Endothelial cell of umbilical vein (primary cell): ENCODE measurements around the gene PI4KB. TPM values are rescaled to one million over a fixed set of nuclear protein-coding genes. Genes with fewer than 3 reads are reported as not detected.

Source experiments
- BruUV-seq: library from RNA; stranded (reverse); fragments of 400-500 nt; replicated peaks from 2 replicates; lab custom pipeline; 2021; lab: Mats Ljungman, UMichigan
- CTCF ChIA-PET: fragments of 300-600, 350-600 bp; sonication (Branson Sonifier 250); formaldehyde crosslinking; loops from one replicate; lab custom pipeline; 2021; ENCODE audit warnings: antibody characterized with exemption, inconsistent platforms; lab: Charles Lee
- POLR2A ChIA-PET: fragments of 300-600, 350-600 bp; sonication (Branson Sonifier 250); formaldehyde crosslinking; loops from one replicate; lab custom pipeline; 2021; ENCODE audit warnings: antibody characterized with exemption, inconsistent platforms; lab: Charles Lee
- DNase-seq: peaks from one replicate; pipeline ENCODE4 v3.0.0-alpha.2; 2011; ENCODE audit warnings: low read depth, low spot score
- FAIRE-seq: peaks from 2 replicates; lab custom pipeline; 2011; peaks lifted over from hg19 to GRCh38; lab: Jason Lieb, UNC
- H2AFZ ChIP-seq: 2 replicates; pipeline ENCODE4 v1.6.0; 2012; ENCODE audit warnings: low read depth, low read length, control low read depth, inconsistent platforms
- H3K27ac ChIP-seq: 2 replicates; pipeline ENCODE4 v1.5.1; 2011; ENCODE audit warnings: low read depth, mild to moderate bottlenecking, control low read depth, low read length, moderate library complexity; ENCODE audit not compliant: insufficient read depth
- H3K27me3 ChIP-seq, 2 experiments: 2 replicates each; pipeline versions ENCODE4 v1.6.0 to v1.6.1; 2011; ENCODE audit warnings: low read length in 2 of 2, mixed read lengths in 1 of 2; ENCODE audit not compliant: control insufficient read depth in 2 of 2, insufficient read depth in 2 of 2
- H3K36me3 ChIP-seq, 2 experiments: 2 replicates in 1 of 2; 3 replicates in 1 of 2; pipeline ENCODE4 v1.5.1; 2011; ENCODE audit warnings: low read length in 2 of 2, mild to moderate bottlenecking in 1 of 2, moderate library complexity in 1 of 2; ENCODE audit not compliant: control insufficient read depth in 2 of 2, insufficient read depth in 2 of 2; ENCODE audit errors: extremely low read depth in 1 of 2
- H3K4me1 ChIP-seq: 3 replicates; pipeline ENCODE4 v1.5.1; 2011; ENCODE audit warnings: mild to moderate bottlenecking, low read length; ENCODE audit not compliant: control insufficient read depth, insufficient read depth; ENCODE audit errors: extremely low read depth
- H3K4me2 ChIP-seq: 2 replicates; pipeline ENCODE4 v1.6.1; 2011; ENCODE audit warnings: low read length, control low read depth, mixed read lengths; ENCODE audit not compliant: insufficient read depth
- H3K4me3 ChIP-seq, 3 experiments: fragments of 200-600 bp in 1 of 3; sonication (generic), shearing (Covaris generic) in 1 of 3; replicated peaks in 1 of 3; 2 replicates each; pipeline ENCODE4 v1.5.1; 2011 to 2016; ENCODE audit warnings: control low read depth in 3 of 3, low read length in 3 of 3, mild to moderate bottlenecking in 2 of 3, inconsistent platforms in 1 of 3, low read depth in 1 of 3, moderate library complexity in 1 of 3; ENCODE audit not compliant: insufficient read depth in 1 of 3
- H3K79me2 ChIP-seq: 2 replicates; pipeline ENCODE4 v1.6.0; 2012; ENCODE audit warnings: low read length, inconsistent platforms; ENCODE audit not compliant: control insufficient read depth, insufficient read depth
- H3K9ac ChIP-seq: replicated peaks from 2 replicates; pipeline ENCODE3; 2011; ENCODE audit warnings: low read length, control low read depth; ENCODE audit not compliant: insufficient read depth; ENCODE audit errors: extremely low read depth
- H3K9me1 ChIP-seq: replicated peaks from 3 replicates; pipeline ENCODE4 v1.6.0; 2011; ENCODE audit warnings: mild to moderate bottlenecking, low read length; ENCODE audit not compliant: control insufficient read depth, insufficient read depth; ENCODE audit errors: extremely low read depth
- H3K9me3 ChIP-seq: replicated peaks from 2 replicates; pipeline ENCODE4 v1.5.1; 2012; ENCODE audit warnings: low read length, inconsistent platforms; ENCODE audit not compliant: control insufficient read depth, insufficient read depth
- H4K20me1 ChIP-seq: replicated peaks from 2 replicates; pipeline ENCODE3; 2011; ENCODE audit warnings: mild to moderate bottlenecking, low read length; ENCODE audit not compliant: control insufficient read depth, insufficient read depth; ENCODE audit errors: extremely low read depth
- CTCF ChIP-seq, 2 donors: IDR thresholded peaks; 1 replicate in 1 of 2; 2 replicates in 1 of 2; pipeline ENCODE4 v1.5.1; 2011; ENCODE audit warnings: low read length in 2 of 2, mild to moderate bottlenecking in 2 of 2, moderate library complexity in 2 of 2, control low read depth in 1 of 2, inconsistent platforms in 1 of 2, low read depth in 1 of 2; ENCODE audit not compliant: insufficient read depth in 1 of 2; ENCODE audit errors: extremely low read depth in 1 of 2
- EZH2 ChIP-seq: IDR thresholded peaks from 2 replicates; pipeline ENCODE4 v1.6.1; 2012; ENCODE audit warnings: borderline replicate concordance, low read depth, mild to moderate bottlenecking, moderate library complexity, low read length, inconsistent platforms; ENCODE audit not compliant: severe bottlenecking
- FOS ChIP-seq: IDR thresholded peaks from 2 replicates; pipeline ENCODE4 v1.6.1; 2011; ENCODE audit warnings: mild to moderate bottlenecking, low read length, moderate library complexity, borderline replicate concordance; ENCODE audit not compliant: insufficient read depth
- GATA2 ChIP-seq: IDR thresholded peaks from 2 replicates; pipeline ENCODE4 v1.7.0; 2011; ENCODE audit warnings: low read depth, mild to moderate bottlenecking, moderate library complexity, mixed read lengths, low read length; ENCODE audit not compliant: insufficient read length, insufficient read depth
- JUN ChIP-seq: IDR thresholded peaks from 2 replicates; pipeline ENCODE4 v1.6.1; 2011; ENCODE audit warnings: borderline replicate concordance, low read depth; ENCODE audit not compliant: insufficient read length, insufficient read depth
- MAX ChIP-seq: IDR thresholded peaks from 2 replicates; pipeline ENCODE4 v1.6.1; 2011; ENCODE audit not compliant: insufficient read depth, insufficient read length
- MYC ChIP-seq: IDR thresholded peaks from one replicate; pipeline ENCODE4 v1.6.1; 2011; ENCODE audit warnings: mild to moderate bottlenecking, low read depth, low read length
- POLR2A ChIP-seq: IDR thresholded peaks from 2 replicates; pipeline ENCODE4 v1.6.1; 2012; ENCODE audit warnings: low read depth, mild to moderate bottlenecking, control low read depth, low read length
- POLR2AphosphoS5 ChIP-seq: IDR thresholded peaks from 2 replicates; pipeline ENCODE4 v1.6.1; 2012; ENCODE audit warnings: low read depth, mild to moderate bottlenecking, control low read depth, low read length, moderate library complexity; ENCODE audit not compliant: insufficient read depth
- dilution Hi-C: fragments of 300-500 bp; cut with MboI; formaldehyde crosslinking; loops from one replicate; pipeline ENCODE4 v1.15.0; 2019; ENCODE audit warnings: low sequenced_read_pairs; ENCODE audit not compliant: extremely low pct_ligation_motif_present
- intact Hi-C: fragments of 100-400 bp; cut with micrococcal nuclease; formaldehyde crosslinking; loops from one replicate; pipeline ENCODE4 v1.10.0; 2022
- polyA plus RNA-seq, 4 experiments: library from polyadenylated mRNA; depleted of rRNA in 3 of 4; stranded (reverse) in 3 of 4; unstranded in 1 of 4; fragments of >200 nt; gene quantifications; 2 replicates each; pipeline versions ENCODE4 v1.2.1 to v1.2.3, GENCODE V29; 2011 to 2012; ENCODE audit warnings: missing spikeins in 1 of 4
- total RNA-seq: library from RNA; stranded (reverse); gene quantifications from 2 replicates; pipeline ENCODE4 v1.2.3, GENCODE V29; 2021

PI4KB gene
- total and polyA plus RNA-seq, 2 donors (not counting 3 experiments of a cell fraction or from before 2014, with no cell fraction given), result 60.9 to 67.8 TPM

- Histone ChIP-seq H3K4me2 (no peak overlapping the region), H3K27me3 (no peaks in the 10 kb centered on the region), H3K9ac (no peak overlapping the region), H3K9me3 (no peaks in the 10 kb centered on the region), H3K9me1 (no peaks in the 10 kb centered on the region), H3K27ac (no peak overlapping the region), H3K36me3 (peaks cover 25 to 54% of the 10 kb centered on the region in 2 experiments), H2AFZ (no peak overlapping the region), H3K4me1 (no peaks in the 10 kb centered on the region), H3K79me2 (no peaks in the 10 kb centered on the region), H4K20me1 (no peaks in the 10 kb centered on the region), H3K4me3 (no peak overlapping the region)
- DNase-seq (no peak), FAIRE-seq (no peak)
- TF ChIP-seq GATA2 (no peak), POLR2AphosphoS5 (no peak), FOS (no peak), MYC (no peak), EZH2 (no peak), CTCF (IDR thresholded peaks at IDR 0.05; ENCODE audit: extremely low read depth in 1 of 2, insufficient read depth in 1 of 2, low read depth in 1 of 2, low read length in 2 of 2) (no peak), MAX (no peak), JUN (no peak), POLR2A (no peak)
- intact Hi-C loops (no loop called here), dilution Hi-C loops (no loop called here)
- CTCF ChIA-PET, result interaction anchor here (1.8 to 2.6 kb wide), 2 partner anchors 8 to 144 kb away, joined by 5 to 10 read pairs; no protein-coding TSS in a partner anchor
- no TSS peak for BruUV-seq
- POLR2A ChIA-PET, result interaction anchor here (1.2 kb wide), 1 partner anchor 17 kb away, joined by 3 read pairs; no protein-coding TSS in a partner anchor
These were observed 83.5 kb downstream of the PI4KB start for GRCh38 chr1:151243683-151244216.
